Gastroesophageal sphincter (tissue), 3 donors: ENCODE data around the gene ULK4.

ENCODE experiments used
- POLR2A ChIP-seq, 2 donors: fragments of 450-650 bp; IDR thresholded peaks; one replicate each; pipeline ENCODE4 v1.6.1; 2017; ENCODE audit warnings: antibody characterized with exemption in 2 of 2, mild to moderate bottlenecking in 2 of 2, moderate library complexity in 1 of 2
- POLR2AphosphoS5 ChIP-seq: sonication (generic); formaldehyde crosslinking; IDR thresholded peaks from one replicate; pipeline ENCODE4 v1.6.1; 2017; ENCODE audit warnings: antibody characterized with exemption
- TF ChIP-seq, protein P1 (sequence below), 4 experiments: fragments of 200-600 bp in 2 of 4; fragments of 450-650 bp in 2 of 4; sonication (generic) in 1 of 4; IDR thresholded peaks; one replicate each; pipeline ENCODE4 v1.5.1; 2017 to 2019; ENCODE audit warnings: antibody characterized with exemption in 4 of 4, mild to moderate bottlenecking in 2 of 4, moderate library complexity in 2 of 4

DNA sequence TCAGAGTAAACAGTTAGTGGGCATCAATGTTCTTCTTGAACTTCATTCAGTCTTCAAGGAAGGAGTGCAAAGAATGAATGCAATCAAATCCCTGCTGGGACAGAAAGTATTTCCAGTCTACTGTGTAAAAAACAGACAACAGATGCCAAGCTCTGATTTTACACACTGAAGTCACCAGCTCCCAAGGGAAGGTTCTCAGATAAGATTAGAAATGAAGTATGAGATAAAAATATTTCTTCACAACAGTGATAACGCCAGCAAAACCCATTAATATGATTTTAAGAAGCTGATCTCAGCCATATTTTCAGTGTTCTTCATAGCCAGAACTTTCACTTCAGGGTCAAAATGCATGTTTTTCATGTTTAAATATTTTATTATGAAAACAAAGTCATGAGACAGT is 497.0 kb downstream of the ULK4 start:
- TF ChIP-seq, protein P1, sequence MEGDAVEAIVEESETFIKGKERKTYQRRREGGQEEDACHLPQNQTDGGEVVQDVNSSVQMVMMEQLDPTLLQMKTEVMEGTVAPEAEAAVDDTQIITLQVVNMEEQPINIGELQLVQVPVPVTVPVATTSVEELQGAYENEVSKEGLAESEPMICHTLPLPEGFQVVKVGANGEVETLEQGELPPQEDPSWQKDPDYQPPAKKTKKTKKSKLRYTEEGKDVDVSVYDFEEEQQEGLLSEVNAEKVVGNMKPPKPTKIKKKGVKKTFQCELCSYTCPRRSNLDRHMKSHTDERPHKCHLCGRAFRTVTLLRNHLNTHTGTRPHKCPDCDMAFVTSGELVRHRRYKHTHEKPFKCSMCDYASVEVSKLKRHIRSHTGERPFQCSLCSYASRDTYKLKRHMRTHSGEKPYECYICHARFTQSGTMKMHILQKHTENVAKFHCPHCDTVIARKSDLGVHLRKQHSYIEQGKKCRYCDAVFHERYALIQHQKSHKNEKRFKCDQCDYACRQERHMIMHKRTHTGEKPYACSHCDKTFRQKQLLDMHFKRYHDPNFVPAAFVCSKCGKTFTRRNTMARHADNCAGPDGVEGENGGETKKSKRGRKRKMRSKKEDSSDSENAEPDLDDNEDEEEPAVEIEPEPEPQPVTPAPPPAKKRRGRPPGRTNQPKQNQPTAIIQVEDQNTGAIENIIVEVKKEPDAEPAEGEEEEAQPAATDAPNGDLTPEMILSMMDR (IDR thresholded peaks at IDR 0.05): no peak
- TF ChIP-seq POLR2A (IDR thresholded peaks at IDR 0.05): no peak
- TF ChIP-seq POLR2AphosphoS5: no peak
